HUES6 (cell line): Measurements from ENCODE around the gene CCDC137.

ENCODE experiments used
- H3K27ac ChIP-seq: 2 replicates; pipeline ENCODE4 v1.7.0; 2013; ENCODE audit warnings: low read depth, mild to moderate bottlenecking, low read length, inconsistent platforms
- H3K27me3 ChIP-seq: 2 replicates; pipeline ENCODE4 v1.6.1; 2013; ENCODE audit warnings: low read length; ENCODE audit not compliant: control insufficient read depth, insufficient read depth
- H3K36me3 ChIP-seq: 2 replicates; pipeline ENCODE4 v1.6.1; 2013; ENCODE audit warnings: low read length; ENCODE audit not compliant: control insufficient read depth, insufficient read depth
- H3K4me1 ChIP-seq: 2 replicates; pipeline ENCODE4 v1.6.1; 2013; ENCODE audit warnings: low read length; ENCODE audit not compliant: control insufficient read depth, insufficient read depth
- H3K4me3 ChIP-seq: 2 replicates; pipeline ENCODE4 v1.5.1; 2013; ENCODE audit warnings: low read depth, low read length
- H3K9ac ChIP-seq: one replicate; pipeline ENCODE4 v1.6.1; 2013; ENCODE audit warnings: mild to moderate bottlenecking, low read length
- H3K9me3 ChIP-seq: 2 replicates; pipeline ENCODE4 v1.6.1; 2013; ENCODE audit warnings: low read depth, low read length; ENCODE audit not compliant: control insufficient read depth, insufficient read depth

The CCDC137 gene

GRCh38 chr17:81703747-81704654 is 37.5 kb downstream of the CCDC137 start:
- peak overlapping the region; percentile 92 for H3K27ac ChIP-seq
- H3K4me1 ChIP-seq: peaks cover 14% of the 10 kb centered on the region
- peaks cover 64% of the 10 kb centered on the region for H3K36me3 ChIP-seq
- H3K4me3 ChIP-seq: peak overlapping the region; percentile 97
- H3K9me3 ChIP-seq: no peaks in the 10 kb centered on the region
- peak overlapping the region; percentile 94 for H3K9ac ChIP-seq
- no peaks in the 10 kb centered on the region for H3K27me3 ChIP-seq

GRCh38 chr17:81705518-81706231 is 39.1 kb downstream of the CCDC137 start:
- H3K4me1 ChIP-seq: peaks cover 22% of the 10 kb centered on the region
- no peaks in the 10 kb centered on the region for H3K9me3 ChIP-seq
- peaks cover 60% of the 10 kb centered on the region for H3K36me3 ChIP-seq
- no peak overlapping the region for H3K9ac ChIP-seq
- no peak overlapping the region for H3K4me3 ChIP-seq
- H3K27ac ChIP-seq: no peak overlapping the region
- H3K27me3 ChIP-seq: peaks cover 4% of the 10 kb centered on the region; the same call in 1 of the 2 replicates

- peaks cover 54% of the 10 kb centered on the region for H3K36me3 ChIP-seq
- no peak overlapping the region for H3K4me3 ChIP-seq
- no peak overlapping the region for H3K9ac ChIP-seq
- no peak overlapping the region for H3K27ac ChIP-seq
- H3K4me1 ChIP-seq: peaks cover 27% of the 10 kb centered on the region
- H3K27me3 ChIP-seq: peaks cover 9% of the 10 kb centered on the region; the same call in 1 of the 2 replicates
- no peaks in the 10 kb centered on the region for H3K9me3 ChIP-seq
These were observed 39.7 kb downstream of the CCDC137 start for GRCh38 chr17:81706232-81706611.

GRCh38 chr17:81706757-81707624 is 40.5 kb downstream of the CCDC137 start:
- H3K4me1 ChIP-seq: peaks cover 24% of the 10 kb centered on the region
- peaks cover 47% of the 10 kb centered on the region for H3K36me3 ChIP-seq
- no peaks in the 10 kb centered on the region for H3K9me3 ChIP-seq
- no peak overlapping the region for H3K4me3 ChIP-seq
- peaks cover 9% of the 10 kb centered on the region; the same call in 1 of the 2 replicates for H3K27me3 ChIP-seq
- no peak overlapping the region for H3K27ac ChIP-seq
- no peak overlapping the region for H3K9ac ChIP-seq

GRCh38 chr17:81707725-81708646 is 41.4 kb downstream of the CCDC137 start:
- Histone ChIP-seq H3K9me3 (no peaks in the 10 kb centered on the region), H3K36me3 (peaks cover 43% of the 10 kb centered on the region), H3K4me3 (no peak overlapping the region), H3K4me1 (peaks cover 21% of the 10 kb centered on the region), H3K9ac (no peak overlapping the region), H3K27ac (no peak overlapping the region), H3K27me3 (peaks cover 9% of the 10 kb centered on the region; the same call in 1 of the 2 replicates)

GRCh38 chr17:81708739-81709185 is 42.2 kb downstream of the CCDC137 start:
- Histone ChIP-seq H3K9me3 (no peaks in the 10 kb centered on the region), H3K36me3 (peaks cover 43% of the 10 kb centered on the region), H3K4me3 (no peak overlapping the region), H3K27ac (no peak overlapping the region), H3K27me3 (peaks cover 9% of the 10 kb centered on the region; the same call in 1 of the 2 replicates), H3K4me1 (peaks cover 28% of the 10 kb centered on the region), H3K9ac (no peak overlapping the region)

GRCh38 chr17:81710514-81711308 is 44.2 kb downstream of the CCDC137 start:
- peak overlapping the region; percentile 56 for H3K9ac ChIP-seq
- H3K4me3 ChIP-seq: peak overlapping the region; percentile 69
- H3K27ac ChIP-seq: no peak overlapping the region

GRCh38 chr17:81711814-81712467 is 45.4 kb downstream of the CCDC137 start, which contains the start of gene SLC25A10:
Gene SLC25A10 (plus strand): TSS chr17:81712284. CDS start chr17:81712427, 143 bp downstream.
- H3K27me3 ChIP-seq: peaks cover 9% of the 10 kb centered on the region; the same call in 1 of the 2 replicates
- 0 out of 2 replicates have a peak within 1 kb of the TSS, but pooled peaks have one; percentile 43 for H3K27ac ChIP-seq
- H3K9me3 ChIP-seq: no peaks in the 10 kb centered on the region
- peaks cover 39% of the 10 kb centered on the region for H3K36me3 ChIP-seq
- peak within 1 kb of the TSS; percentile 69 for H3K4me3 ChIP-seq
- H3K9ac ChIP-seq: peak within 1 kb of the TSS; percentile 80
- peaks cover 34% of the 10 kb centered on the region for H3K4me1 ChIP-seq

More at GRCh38 chr17:81710514-81711308, 44.2 kb downstream of the CCDC137 start:
- Histone ChIP-seq H3K4me1 (peaks cover 34% of the 10 kb centered on the region), H3K36me3 (peaks cover 41% of the 10 kb centered on the region), H3K27me3 (peaks cover 9% of the 10 kb centered on the region; the same call in 1 of the 2 replicates), H3K9me3 (no peaks in the 10 kb centered on the region)
